Measurements from ENCODE around the gene RNF38. TPM values are rescaled to one million over a fixed set of nuclear protein-coding genes. Genes with fewer than 3 reads are reported as not detected.

Gene RNF38
- total RNA-seq, 1 donor from 2014 or later, result 39.6 TPM

Other genes with a start within 250 kb of the RNF38 start
- 1.1 and 1.9 TPM in 2 replicates for gene CCIN, start 230.9 kb downstream of the RNF38 start, total RNA-seq
- gene CLTA, start 209.3 kb downstream of the RNF38 start, total RNA-seq, result 386 and 424 TPM in 2 replicates
- gene GNE, start 141.8 kb downstream of the RNF38 start, total RNA-seq, result 12.6 and 12.8 TPM in 2 replicates
- 8.4 and 12.3 TPM in 2 replicates for gene MELK, start 172.6 kb upstream of the RNF38 start, total RNA-seq